GM06990 (cell line): Measurements from ENCODE around the gene GABRB1.

ENCODE experiments used
- DNase-seq: peaks from one replicate; pipeline ENCODE4 v3.0.0-alpha.2; 2011; ENCODE audit not compliant: insufficient read length; ENCODE audit errors: extremely low read depth
- H3K27me3 ChIP-seq: replicated peaks from 2 replicates; pipeline ENCODE4 v1.6.0; 2011; ENCODE audit warnings: low read length; ENCODE audit not compliant: control insufficient read depth, insufficient read depth
- H3K36me3 ChIP-seq: 2 replicates; pipeline ENCODE4 v1.5.1; 2011; ENCODE audit warnings: low read length; ENCODE audit not compliant: control insufficient read depth, insufficient read depth
- H3K4me3 ChIP-seq: replicated peaks from 2 replicates; pipeline ENCODE4 v1.5.1; 2011; ENCODE audit warnings: low read depth, mild to moderate bottlenecking, control low read depth, low read length
- CTCF ChIP-seq: IDR thresholded peaks from 2 replicates; pipeline ENCODE4 v1.5.1; 2011; ENCODE audit warnings: low read length, control low read depth, mild to moderate bottlenecking, inconsistent platforms; ENCODE audit not compliant: insufficient read depth, poor library complexity, severe bottlenecking

GABRB1 gene

GRCh38 chr4:47425628-47426027, 394.3 kb downstream of the GABRB1 start:
- Histone ChIP-seq H3K36me3 (no peaks in the 10 kb centered on the region), H3K27me3 (no peaks in the 10 kb centered on the region; the same call in 1 of the 2 replicates), H3K4me3 (no peak overlapping the region)
- no peak for DNase-seq
- no peak for TF ChIP-seq CTCF

GRCh38 chr4:47427935-47428334, 396.6 kb downstream of the GABRB1 start:
- DNase-seq: no peak
- no peak for TF ChIP-seq CTCF
- Histone ChIP-seq H3K27me3 (no peaks in the 10 kb centered on the region; the same call in 1 of the 2 replicates), H3K36me3 (no peaks in the 10 kb centered on the region), H3K4me3 (no peak overlapping the region)

- H3K27me3 ChIP-seq: no peaks in the 10 kb centered on the region
- DNase-seq: no peak
- TF ChIP-seq CTCF: no peak
- H3K36me3 ChIP-seq: no peaks in the 10 kb centered on the region
- H3K4me3 ChIP-seq: no peak overlapping the region
These were observed 401.4 kb downstream of the GABRB1 start for GRCh38 chr4:47432749-47433148.

- Histone ChIP-seq H3K4me3 (no peak overlapping the region), H3K27me3 (no peaks in the 10 kb centered on the region), H3K36me3 (no peaks in the 10 kb centered on the region)
- no peak for DNase-seq
- TF ChIP-seq CTCF: no peak
These were observed 403.6 kb downstream of the GABRB1 start for GRCh38 chr4:47434931-47435330.

GRCh38 chr4:47442980-47443379, 411.6 kb downstream of the GABRB1 start:
- H3K27me3 ChIP-seq: no peaks in the 10 kb centered on the region
- no peak for DNase-seq
- TF ChIP-seq CTCF: no peak
- H3K36me3 ChIP-seq: no peaks in the 10 kb centered on the region
- H3K4me3 ChIP-seq: no peak overlapping the region

GRCh38 chr4:47444031-47444430, 412.7 kb downstream of the GABRB1 start:
- TF ChIP-seq CTCF: no peak
- Histone ChIP-seq H3K4me3 (no peak overlapping the region), H3K36me3 (no peaks in the 10 kb centered on the region), H3K27me3 (no peaks in the 10 kb centered on the region)
- DNase-seq: no peak
